NCI-H1417 treated with DMSO at 0.1 percent for 48 hours (cell line): ENCODE data around the gene ABCB8.
A peak's percentile ranks its signal among the peaks of the same experiment; 100 is the strongest.

Source experiments
- DNase-seq: peaks from one replicate; lab custom pipeline; 2025; lab: John Stamatoyannopoulos, UW

ABCB8 gene

DNA sequence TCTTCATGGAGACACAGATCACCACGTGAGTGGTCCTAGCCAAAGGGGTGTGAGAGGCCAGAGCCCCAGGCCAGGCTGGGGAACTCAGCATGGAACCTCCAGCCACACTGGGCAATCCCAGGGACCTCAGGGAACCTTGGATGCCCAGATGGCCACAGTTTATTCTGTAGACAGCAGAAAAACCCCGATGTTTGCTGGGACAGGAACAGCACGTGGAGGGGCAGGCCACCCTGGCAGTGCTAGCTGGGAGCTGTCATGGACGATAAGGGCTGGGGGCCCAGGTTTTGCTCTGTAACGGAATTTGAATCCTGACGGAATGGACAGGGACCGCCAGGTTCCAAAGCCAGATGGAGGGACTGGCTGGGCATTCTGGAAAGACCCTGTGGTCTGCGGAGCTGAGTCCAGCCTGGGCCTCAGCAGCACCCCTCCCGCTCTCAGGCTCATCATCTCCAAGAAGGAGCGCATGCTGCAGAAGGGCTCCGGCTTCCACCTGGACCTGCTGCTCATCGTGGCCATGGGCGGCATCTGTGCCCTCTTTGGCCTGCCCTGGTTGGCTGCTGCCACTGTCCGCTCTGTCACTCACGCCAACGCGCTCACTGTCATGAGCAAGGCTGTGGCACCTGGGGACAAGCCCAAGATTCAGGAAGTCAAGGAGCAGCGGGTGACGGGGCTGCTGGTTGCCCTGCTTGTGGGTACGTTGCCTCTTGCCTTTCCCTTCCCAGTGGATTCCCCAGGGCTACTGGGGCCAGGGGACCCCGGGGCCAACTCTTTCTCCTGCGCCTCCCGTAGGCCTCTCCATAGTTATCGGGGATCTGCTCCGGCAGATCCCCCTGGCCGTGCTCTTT is 46.8 kb downstream of the ABCB8 start:
- no peak for DNase-seq

DNA sequence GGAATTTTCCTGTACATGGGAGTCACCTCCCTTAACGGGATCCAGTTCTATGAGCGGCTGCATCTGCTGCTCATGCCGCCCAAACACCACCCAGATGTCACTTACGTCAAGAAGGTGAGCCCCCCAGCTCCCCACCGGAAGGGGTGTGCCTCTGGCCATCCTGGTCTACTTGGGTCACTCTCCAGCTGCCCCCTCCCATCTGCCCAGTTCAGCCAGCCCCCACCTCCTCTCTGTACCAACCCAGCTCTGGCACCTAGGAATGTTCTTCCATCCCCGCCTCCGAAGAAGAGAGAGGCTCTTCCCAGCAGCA is 47.4 kb downstream of the ABCB8 start:
- no peak for DNase-seq

DNA sequence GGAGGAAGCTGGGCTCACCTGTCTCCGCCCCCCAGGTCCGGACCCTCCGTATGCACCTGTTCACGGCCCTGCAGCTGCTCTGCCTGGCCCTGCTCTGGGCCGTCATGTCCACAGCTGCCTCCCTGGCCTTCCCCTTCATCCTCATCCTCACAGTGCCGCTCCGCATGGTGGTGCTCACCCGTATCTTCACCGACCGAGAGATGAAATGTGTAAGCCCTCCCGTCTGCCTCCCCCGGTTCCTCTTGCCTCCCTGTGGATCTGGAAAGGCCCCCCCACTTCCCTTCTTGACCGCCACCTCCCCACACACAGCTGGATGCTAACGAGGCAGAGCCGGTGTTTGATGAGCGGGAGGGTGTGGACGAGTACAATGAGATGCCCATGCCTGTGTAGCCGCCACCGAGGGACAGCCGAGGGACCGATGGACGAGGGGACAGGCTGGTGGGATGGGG is 47.8 kb downstream of the ABCB8 start:
- DNase-seq = no peak

DNA sequence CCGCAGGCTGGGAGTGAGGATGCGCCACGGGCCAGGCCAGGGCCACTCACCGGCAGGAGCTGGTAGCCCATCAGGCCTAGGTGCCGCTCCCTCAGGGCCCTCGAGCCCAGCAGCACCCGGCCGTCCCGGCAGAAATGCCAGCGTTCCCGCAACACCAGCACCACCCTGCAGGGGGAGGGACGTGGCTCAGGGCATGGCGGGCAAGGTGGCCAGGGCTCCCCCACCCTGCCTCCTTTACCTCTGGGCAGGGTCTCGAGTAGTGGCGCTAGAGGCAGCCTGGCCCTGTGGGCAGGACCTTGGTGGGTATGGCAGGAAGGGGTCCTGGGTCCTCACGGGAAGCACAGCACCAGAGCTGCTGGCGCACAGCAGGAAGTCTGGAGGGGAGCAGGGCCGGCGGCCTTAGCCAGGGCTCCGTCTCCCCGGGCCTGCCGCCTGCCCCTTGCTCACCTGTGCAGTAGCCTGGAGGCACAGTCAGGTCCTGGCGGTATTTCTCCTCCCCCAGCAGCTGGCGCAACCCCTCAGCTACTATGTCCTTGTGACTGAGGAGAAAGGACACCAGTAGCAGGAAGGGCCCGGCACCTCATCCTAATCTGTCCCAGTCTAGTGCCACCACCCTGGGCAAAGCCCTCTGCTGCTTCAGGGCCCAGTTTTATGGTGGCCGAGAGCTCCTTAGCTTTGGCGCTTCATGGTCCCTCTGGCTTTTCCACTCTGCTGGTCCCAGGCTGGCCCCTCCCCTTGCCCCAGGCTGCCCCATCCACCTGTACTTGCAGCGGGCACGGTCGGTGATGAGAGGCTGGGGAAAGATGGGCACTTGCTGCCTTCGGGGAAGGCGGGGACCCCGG is 48.8 kb downstream of the ABCB8 start:
- DNase-seq = no peak

DNA sequence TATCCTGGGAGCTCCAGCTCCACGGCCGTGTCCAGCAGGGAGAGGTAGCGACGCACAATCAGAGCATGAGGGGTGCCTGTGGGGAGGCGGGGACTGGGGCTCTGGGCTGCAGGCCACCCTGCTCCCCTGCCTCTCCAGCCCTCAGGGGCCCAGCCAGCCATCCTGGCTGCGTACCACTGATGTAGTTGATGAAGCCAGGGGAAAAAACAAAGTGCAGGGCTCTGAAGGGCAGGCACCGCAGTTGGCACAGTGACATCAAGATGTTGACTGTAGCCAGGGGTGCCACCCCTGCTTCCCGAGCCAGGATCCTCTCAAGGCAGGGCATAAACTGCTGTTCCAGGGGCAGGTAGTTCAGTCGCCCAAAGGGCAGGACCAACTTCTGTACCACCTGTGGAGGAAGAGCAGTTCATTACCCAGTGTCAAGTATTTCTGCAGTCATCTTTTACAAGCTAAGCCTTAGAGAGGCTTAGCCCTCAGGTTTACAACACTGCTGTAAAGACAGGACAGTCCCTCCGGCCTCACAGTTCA is 49.5 kb downstream of the ABCB8 start:
- no peak for DNase-seq

DNA sequence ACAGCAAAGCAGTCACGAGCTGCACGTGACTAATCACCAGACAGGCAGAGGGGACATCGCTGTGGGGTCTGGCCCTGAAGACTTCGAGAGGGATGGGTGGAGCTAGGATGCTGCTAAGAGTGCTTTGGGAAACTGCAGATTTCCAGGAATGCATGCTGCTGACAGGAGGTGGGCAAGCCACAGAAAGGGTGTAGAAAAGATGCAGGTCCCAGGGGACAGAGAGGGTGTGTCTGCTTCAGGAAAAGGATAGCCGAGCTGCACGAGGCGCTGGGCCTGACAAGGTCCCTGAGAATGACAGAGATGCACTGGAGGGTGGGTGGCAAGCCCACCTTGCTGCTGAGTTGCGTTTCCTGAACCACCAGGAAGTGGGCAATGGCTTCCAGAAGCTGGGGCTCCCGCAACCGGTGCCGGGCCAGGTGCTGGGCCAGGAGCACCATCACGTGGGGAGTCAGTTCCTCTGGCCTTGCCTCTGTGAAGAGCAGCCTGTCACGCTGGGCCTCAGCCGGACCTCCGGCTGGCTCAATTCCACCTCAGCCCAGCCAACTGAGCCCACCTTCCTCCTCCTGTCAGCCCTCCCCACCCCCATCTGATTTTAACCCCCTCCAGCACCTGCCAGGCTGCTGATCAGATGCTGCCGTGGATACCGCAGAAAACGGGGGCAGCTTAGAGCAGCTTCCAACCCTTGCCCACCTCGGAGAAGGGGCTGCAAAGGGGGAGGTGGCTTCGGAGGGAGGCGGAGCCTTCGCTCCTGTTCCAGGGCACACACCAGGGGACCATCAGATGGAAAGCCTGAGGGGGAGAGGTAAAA is 50.2 kb downstream of the ABCB8 start:
- no peak for DNase-seq

DNA sequence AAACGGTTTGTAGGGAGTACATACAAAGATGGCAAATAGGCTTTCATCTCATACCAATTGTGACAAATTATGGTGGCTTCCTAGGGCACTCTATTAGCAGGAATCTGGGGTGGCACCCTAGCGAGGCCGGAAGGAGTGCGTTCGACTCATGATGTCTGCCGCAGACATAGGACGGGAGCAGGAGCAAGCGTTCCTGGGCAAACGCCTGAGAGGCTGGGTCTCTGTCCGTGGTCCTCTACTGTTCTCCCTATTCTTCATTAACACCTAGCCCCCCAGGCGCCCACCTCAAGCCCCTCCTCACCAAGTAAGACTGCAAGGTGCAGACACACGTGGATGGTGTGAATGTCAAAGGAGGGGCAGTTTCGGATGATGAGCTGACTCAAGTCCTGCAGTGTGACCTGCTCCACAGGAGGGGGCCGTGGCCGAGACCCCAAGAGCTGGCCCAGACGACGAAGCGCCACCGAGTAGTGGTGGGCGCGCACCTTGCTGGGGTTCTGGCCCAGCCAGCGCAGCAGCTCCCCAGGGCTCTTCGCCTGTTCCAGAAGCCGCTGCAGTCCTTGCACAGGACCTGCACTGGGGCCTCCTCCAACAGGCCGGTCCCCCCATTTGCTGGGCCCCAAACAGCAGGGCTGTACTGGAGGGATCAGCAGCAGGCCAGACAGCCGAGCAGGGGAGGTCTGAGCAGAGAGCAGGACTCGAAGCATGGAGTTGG is 51.1 kb downstream of the ABCB8 start:
- DNase-seq = no peak

DNA sequence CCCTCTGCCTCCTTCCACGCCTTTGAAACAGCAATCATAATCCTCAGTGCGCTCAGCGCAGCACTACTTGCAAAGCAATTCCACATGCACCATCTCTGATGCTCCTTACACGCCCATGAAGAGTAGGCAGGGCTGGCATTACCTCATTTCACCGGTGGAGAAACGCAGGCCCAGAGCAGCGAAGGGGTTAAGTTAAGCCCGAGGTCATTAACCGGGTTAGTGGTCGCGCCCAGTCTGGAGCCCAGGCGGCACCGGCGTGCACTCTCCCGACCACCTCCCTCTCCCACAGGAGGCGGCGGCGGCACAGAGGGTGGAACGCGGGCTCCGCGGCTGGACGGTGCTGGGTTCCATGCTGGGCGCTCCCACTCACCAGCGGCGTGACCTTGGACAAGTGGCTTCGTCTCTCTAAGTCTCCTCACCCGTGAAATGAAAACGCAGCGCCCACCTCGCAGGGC is 51.8 kb downstream of the ABCB8 start:
- no peak for DNase-seq

DNA sequence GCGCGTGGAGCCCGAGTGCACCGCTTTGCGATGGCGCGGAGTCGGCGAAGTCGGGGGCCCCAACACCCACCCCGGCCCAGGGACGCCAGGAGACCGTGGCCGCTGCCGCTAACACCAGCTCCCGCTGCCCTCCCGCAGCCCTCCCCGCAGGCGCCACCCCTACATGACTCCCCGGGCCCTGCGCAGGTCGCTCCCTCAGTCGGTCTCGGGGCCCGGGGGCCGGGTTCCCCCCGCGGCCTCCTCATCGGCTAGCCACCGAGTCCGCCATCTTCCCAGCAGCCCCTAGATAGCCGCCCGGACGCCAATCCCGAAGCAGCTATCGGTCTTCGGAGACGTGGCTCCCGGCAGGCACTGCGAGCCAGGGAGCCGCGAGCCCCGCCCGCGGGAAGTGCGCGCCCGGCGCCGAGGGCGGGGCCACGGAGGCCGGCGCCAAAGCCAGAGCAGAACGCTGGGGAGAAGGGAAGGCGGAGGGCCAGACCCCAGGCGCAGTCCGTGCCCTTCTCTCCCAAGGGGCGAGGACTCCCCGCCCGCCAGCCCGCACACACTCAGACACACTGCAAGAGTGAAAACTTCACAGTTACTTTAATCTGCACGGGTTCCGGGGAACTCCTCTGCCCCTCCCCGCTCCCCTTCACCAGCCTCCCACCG is 52.4 kb downstream of the ABCB8 start, which contains the start of gene FASTK:
Gene FASTK (minus strand): TSS at position 288 of the 648 bp plus-strand sequence. CDS start 43 bp downstream, at position 245.
- DNase-seq = peak; percentile 34

DNA sequence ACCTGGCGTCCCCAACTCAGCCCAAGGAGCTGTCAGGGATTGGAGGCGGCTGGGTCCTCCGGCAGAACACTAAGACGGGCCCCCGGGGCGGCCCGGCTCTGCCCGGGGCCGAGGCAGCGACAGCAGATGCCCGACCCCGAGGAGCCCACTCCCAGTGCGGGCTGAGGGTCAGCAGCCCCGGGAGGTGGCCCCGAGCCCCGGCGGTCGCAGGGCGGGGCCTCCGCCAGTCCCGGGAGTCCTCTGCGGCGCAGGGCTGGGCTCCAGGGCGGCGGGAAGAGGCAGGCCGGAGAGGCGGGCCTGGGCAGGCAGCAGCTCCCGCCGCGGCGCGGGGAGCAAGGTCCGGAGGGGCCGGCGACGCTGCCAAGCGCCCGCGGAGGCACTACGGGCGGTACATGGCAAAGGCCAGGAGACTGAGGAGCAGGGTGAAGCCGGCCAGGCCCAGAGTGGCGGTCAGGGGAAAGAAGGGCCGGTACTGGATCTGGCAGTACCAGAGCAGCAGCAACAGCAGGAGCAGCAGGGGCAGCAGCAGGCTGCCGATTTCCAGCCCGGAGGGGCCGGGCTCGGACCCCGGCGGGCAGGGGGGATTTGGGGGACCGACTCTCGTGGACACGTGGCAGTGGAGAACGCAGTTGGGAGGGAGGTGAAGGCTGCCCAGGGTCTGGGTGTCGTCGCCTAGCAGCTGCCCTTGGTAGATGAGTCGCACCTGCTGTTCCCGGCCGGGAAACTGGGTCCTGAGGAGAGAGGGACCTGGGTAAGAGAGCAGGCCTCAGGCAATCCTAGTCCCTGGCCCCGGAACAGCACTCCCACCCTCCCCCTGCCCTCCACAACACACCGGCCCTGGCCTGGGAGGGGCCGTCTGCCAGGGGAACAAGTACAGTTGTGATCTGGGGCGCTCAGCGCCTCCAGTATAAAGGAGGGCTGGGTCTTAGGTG is 53.2 kb downstream of the ABCB8 start:
- DNase-seq = no peak

DNA sequence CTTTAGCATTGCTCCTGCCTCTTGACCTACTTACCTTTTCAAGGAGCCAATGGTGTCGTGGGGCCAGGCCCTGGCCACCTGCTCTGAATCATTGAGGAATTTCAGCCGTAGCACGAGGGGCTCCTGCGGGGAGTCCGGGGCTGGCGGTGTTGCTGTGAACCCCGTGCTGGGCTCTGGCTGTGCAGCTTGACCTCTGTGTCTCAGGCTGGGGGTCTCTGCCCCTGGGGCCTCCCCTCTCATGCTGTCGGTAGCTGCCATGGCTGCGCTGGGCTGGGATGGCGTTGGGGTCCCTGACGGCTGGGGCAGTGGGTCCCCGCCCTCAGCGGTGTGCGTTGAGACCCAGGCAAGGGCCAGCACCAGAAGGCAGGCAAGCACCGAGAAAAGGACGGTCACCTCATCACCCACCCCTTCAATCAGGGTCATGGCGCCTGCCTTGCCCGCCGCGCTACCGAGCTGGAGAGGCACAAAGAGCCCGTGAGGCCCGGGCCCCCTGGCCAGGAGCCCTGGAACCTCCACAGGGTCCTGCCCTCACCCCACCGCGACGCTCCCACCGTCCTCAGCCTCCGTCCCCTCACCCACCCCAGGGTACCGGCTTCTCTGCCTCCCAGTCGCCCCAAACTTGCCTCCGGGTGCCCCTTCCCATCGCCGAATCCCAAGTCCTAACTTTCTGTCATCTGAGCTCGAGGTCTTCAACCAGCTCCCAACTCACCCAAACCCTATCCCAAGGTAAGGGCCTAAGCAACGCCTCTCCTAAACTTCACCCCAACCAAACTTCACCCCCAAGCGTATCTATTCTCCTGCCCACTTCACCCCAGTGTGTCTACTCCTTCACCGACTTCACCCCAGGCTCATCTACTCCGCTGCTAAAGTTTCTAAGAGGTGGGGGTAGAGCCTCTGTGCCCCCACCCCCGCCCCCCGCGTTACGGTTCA is 54.2 kb downstream of the ABCB8 start:
- no peak for DNase-seq

DNA sequence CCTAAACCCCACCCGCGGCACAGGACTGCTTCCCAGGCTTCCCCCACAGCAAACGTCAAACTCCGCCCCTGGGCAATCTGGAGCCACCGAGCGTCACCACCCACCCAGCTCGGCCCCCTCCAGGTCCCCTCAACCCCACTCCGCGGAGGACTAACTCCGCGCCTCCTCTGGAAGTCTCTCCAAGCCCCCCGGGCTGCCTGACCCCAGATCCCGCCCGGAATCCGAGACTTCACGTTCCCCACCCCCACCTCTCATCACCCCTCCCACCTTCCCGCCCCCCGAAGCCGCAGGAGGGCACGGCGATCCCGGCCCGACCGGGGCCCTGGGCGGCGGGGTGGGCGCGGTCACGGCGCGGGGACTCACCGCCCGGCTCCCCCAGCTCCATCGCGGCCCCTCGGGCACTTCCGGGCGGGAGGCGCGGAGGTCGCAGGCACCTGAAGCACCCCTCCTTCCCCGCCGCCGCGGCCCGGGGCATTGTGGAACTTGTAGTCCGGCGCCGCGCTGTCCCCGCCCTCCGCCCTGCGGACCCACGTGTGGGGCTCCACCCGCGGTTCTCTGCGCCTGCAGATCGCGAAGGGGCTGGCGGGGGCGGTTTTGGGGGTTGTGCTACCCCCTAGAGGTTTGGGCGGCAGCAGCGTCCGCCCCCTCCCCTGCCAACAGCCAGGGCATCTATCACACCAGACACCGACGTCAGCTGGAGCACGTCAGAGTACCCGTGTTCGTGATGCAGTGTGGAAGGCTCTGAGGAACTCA is 55.0 kb downstream of the ABCB8 start, which contains the start of gene TMUB1:
Gene TMUB1 (minus strand): TSS at position 423 of the 753 bp plus-strand sequence. CDS start 930 bp downstream, outside the sequence.
- DNase-seq = peak; percentile 57

DNA sequence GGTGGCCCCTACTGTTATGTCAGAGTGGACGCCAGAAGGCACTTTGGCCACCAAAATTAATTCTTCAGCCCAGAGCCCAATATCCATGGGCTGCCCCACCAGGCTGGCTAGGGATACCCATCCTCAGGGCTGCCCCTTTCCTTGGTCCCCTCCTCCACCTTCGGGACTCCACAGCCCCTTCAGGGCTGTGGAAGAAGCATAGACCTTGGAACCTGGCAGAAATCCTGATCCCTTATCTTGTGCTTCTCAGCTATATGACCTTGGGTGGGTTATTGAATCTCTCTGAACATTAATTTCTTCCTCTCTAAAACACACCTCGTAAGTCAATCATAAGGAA is 55.5 kb downstream of the ABCB8 start:
- DNase-seq = no peak

DNA sequence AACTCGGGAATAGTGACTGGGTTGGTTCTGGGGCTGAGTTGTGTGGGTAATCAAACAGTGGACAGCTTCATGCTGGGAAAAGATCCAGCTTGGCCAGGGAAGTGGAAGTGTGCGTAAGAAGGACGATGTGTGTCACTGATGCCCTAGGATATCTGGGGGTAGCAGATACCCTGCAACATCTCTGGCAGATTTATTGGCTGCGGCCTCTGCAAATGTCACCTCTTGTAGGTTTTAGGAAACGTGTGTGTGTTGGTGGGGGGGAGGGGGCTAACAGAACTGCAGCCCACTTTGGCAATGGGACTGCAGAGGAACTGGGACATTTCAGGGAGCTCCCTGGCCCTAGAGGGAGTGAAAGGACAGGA is 57.1 kb downstream of the ABCB8 start:
- DNase-seq = no peak

DNA sequence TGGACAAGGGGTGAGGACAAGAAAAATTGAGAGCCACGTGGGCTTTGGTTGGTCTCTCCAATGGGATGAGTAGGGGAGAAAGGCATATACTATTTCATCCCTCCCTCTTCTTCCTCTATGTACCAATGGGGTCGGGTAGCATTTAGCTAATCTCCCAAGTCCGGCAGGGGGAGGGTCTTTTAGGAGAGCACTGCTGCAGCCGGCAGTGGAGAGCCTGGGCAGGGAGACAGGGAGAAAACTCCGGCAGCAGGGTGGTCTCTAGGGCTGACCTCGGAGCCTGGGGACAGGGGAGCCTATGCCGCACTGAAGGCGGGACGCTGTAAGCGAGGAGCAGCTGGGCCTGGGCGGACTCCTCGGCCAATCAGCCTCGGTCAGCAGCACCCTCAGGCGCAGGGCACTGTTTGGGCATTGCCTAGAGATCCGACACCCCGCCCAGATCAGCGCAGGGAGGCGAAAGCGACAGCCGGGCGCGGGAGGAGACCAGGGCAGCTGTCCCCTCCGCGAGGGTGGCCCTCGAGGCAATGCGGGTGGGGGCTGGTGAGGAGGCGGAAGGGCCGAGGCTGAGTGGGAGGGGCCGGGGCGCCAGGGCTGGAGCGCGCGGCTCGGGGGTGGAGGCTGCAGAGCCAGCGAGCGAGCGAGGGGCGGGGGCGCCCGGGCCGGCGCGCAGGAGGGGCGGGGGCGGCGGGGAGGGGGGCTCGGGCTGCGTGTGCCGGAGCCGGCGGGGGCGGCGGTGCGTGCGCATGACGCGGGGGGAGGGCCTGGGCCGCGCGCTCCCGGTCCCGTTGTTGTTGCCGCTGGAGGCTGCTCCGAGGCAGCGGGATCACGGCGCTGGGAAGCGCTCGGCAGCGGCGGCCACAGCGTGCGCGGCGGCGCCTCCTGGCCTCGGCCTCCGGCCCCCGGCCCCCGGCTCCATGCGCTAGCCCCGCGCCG is 57.7 kb downstream of the ABCB8 start, which contains the start of gene AGAP3:
Gene AGAP3 (plus strand): TSS at position 785 of the 930 bp plus-strand sequence. CDS start 267 bp downstream, outside the sequence.
- DNase-seq = peak; percentile 63

DNA sequence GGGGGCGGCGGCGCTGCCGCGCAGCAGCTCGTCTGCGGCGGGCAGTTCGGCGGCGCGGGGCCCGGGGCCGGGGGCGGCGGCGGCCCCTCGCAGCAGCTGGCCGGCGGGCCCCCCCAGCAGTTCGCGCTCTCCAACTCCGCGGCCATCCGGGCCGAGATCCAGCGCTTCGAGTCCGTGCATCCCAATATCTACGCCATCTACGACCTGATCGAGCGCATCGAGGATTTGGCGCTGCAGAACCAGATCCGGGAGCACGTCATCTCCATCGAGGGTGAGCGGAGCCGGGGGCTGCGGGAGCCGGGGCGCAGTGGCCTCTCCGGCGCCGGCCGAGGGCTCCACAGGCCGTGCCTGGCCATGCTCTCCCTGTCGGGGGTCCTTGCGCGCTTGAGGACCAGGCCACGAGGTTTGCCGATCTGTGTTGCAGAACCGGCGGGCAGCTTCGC is 58.6 kb downstream of the ABCB8 start:
- DNase-seq = no peak
